HG02852 (cell line): ENCODE results near the gene TXNDC11.

Source experiments
- ATAC-seq: cut with Tn5 transposase; IDR thresholded peaks from one replicate; pipeline ENCODE4 v1.9.1; 2021; ENCODE audit warnings: mild to moderate bottlenecking, moderate library complexity; ENCODE audit not compliant: unreplicated experiment

The TXNDC11 gene

DNA sequence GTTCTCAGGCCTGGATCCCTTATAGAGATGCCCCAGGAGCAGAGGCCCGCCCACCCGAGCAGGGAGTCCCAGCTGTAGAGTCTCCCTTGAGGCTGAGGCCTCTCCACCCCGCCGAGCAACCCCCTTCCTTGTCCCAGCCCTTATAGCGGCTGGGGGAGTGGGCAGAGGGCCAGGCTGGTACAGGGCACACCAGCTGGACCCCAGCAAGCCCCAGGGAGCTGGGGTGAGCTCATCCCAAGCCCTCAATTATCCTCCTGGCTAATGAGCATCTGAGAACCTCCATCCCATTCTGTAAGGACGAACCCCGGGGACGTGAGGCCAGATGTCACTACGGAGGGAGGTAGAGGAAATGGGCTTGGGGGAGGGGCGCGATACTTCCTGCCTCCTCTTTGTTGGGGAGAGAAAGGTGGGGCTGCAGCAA lies 77.6 kb downstream of the TXNDC11 start:
- ATAC-seq = no peak

DNA sequence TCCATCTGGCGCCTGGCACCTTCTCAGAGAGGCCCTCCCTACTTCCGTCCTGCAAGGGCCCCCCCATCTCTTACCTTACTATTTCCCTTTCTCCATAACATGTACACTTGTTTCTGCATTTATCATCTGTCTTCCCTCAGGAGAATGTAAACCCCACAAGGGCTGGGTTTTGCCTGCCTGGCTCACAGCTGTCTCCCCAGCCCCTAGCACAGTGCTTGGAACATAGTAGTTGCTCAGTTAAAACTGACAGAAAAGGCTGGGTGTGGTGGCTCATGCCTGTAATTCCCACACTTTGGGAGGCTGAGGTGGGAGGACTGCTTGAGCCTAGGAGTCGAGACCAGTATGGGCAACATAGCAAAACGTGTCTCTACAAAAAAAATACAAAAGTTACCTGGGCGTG lies 80.1 kb downstream of the TXNDC11 start:
- ATAC-seq = no peak

DNA sequence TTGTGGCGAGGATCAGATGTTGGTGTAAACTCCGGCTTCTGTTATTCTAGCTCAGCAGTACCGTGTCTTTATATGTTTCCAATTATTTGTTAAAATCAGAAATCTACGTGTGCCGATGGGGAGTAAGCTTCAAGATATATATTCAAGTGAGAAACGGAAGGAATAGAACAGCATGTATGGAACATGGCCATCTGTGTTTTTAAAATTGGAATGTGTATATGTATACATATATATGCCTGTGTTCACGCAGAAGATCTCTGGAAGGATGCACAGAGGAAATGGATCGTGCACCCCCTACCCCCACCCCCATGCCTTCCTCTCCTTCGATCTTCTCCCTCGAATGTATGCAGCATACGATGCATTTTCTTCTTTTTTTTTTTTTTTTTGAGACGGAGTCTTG lies 82.1 kb downstream of the TXNDC11 start:
- ATAC-seq = no peak

DNA sequence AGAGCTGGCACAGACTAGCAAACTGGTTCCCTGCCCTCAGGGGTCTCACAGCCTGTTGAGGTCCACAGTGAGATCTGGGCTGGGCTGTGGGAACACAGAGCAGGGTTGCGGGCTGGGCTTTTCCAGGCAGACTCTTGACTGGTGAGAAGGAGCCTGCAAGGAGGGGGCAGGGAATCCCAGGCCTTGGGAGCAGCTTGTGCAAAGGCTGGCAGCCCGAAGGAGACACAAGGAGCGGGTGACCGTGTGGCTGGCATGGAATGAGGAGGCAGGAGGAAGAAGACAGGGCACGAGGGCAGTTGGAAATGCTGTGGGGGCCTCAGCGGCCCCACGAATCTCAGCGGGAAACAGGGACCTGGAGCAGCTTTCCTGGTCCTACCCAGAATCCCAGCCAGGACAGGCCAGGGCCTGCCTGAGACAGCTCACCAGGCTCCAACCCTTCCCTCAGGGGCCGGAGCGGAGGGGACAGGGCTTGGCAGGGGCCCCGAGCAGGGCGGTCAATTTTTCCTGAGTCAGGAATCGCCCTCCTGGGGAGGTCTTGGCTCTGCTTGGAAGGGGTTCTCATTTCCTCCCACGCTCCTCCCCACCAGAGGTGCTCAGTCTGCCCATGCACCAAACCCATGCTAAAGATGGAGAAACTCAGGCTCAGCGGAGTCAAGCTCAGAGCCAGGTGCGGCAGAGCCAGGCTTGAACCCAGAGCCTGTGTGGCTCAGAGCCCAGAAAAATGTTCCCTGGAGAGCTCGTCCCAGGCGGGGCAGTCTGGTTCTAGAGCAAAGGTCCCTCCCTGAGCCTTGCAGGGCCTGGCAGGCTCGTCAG lies 83.6 kb downstream of the TXNDC11 start:
- ATAC-seq = no peak

DNA sequence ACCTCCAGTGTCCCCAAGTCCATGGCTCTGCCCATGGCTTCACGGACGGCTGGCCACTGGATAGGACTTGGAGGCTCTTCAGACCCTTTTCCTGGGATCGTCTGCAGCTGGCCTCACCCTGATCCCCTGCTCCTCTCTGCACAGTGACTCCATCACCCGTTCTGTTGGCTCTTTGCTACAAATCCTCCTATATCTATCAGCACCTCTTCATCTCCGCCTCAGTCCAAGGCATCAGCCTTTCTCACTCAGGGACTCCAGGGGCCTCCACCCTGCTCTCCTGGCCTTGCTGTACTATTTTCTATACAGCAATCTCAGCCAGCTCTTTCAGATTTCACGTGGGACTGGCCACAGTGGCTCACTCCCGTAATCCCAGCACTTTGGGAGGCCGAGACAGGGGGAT lies 85.1 kb downstream of the TXNDC11 start:
- ATAC-seq = no peak

DNA sequence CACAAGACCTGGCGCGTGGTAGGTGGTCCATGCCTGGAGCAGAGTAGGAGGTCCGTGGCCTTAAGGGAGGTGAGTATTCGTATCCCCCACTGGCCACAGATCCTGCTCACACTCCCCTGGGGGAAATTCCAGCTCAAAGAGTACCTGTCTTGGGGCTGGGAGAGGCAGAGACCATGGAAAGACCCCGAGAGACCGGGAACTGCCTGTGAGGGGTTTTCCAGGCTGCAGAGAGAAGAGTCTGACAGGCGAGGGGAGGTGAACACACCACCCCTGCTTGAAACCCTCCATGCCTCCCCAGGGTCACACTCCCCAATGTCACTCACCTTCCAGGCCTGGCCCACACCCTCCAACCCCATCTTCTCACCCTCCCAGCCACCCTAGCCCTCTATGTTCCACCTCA lies 87.0 kb downstream of the TXNDC11 start:
- no peak for ATAC-seq

DNA sequence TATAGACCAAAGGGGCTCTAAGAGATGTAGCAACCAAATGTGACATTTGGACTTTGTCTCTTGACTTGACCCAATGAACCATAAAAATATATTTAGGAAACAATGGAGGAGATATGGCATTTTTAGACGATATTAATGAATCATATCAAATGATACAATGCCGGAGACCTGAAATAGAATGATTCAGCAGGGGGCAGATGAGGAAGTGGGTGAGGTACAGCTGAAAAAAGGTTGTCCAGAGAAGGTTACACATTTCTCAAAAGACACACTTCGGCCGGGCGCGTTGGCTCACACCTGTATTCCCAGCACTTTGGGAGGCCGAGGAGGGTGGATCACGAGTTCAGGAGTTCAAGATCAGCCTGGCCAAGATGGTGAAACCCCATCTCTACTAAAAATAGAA lies 90.9 kb downstream of the TXNDC11 start:
- no peak for ATAC-seq

DNA sequence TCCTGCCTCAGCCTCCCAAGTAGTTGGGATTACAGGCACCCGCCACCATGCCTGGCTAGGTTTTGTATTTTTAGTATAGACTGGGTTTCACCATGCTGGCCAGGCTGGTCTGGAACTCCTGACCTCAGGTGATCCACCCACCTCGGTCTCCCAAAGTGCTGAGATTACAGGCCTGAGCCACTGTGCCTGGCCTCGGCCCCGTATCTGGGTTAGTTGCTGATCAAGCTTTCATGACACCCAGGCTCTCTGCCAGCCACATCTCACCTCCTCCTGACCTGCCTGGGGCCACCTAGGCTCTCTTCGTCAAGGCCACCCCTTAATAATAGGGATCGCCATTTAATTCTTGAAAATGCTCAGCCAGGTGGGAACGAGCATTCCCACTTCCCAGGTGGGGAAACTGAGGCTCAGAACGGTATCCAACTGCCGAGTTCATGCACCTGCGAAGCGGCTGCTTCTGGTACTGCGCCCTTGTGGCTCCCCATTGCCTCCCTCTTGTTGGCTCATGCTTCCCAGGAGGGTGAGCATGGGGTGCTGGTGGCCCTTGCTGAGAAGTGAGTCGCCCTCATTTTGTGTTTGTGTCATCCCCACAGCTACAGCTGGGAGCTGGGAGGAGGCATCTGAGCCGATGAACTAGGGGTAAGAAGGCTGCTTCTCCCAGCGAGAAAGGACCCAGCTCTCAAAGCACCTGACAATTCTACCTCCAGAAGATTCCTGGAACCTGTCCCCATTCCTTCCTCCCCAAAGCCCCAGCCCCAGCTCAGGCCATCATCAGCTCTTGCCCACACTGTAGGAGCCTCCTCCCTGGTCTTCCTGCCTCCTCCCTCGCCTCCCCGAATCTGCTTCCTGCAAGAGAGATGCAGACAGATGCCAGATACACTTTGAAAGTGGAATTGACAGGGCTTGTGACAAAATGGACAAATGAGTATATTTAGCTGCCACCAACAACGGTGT lies 91.7 kb downstream of the TXNDC11 start:
- no peak for ATAC-seq

DNA sequence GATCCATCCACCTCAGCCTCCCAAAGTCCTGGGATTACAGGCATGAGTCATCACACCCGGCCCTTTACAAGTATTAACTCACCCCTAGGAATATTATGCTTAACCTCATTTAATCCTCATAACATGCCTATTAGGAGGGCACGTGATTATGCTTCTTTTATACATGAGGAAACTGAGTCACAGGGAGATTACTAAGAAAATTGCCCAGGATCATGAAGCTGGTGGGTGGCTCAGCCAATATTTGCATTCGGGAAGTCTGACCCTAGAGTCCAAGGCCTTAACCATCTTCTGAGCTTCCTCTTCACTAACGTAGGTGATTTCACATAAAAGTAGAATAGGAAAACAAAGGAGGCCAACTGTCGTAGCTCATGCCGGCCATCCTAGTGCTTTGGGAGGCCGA lies 93.4 kb downstream of the TXNDC11 start:
- no peak for ATAC-seq

DNA sequence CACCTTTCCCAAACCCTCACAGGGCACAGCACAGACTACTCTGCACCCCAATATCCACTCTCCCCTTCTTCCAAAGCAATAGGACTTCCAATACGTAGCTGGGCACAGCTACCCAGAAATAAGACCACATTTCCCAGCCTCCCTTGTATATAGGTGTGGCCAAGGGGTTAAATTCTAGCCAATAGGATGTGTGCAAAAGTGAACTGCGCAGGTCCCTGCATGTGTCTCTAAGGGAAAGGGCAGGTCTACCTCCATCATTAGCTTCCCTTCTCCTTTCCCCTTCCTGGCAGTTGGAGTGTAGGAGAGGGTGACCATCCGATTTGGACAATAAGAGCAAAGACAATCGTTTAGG lies 99.9 kb downstream of the TXNDC11 start:
- no peak for ATAC-seq

DNA sequence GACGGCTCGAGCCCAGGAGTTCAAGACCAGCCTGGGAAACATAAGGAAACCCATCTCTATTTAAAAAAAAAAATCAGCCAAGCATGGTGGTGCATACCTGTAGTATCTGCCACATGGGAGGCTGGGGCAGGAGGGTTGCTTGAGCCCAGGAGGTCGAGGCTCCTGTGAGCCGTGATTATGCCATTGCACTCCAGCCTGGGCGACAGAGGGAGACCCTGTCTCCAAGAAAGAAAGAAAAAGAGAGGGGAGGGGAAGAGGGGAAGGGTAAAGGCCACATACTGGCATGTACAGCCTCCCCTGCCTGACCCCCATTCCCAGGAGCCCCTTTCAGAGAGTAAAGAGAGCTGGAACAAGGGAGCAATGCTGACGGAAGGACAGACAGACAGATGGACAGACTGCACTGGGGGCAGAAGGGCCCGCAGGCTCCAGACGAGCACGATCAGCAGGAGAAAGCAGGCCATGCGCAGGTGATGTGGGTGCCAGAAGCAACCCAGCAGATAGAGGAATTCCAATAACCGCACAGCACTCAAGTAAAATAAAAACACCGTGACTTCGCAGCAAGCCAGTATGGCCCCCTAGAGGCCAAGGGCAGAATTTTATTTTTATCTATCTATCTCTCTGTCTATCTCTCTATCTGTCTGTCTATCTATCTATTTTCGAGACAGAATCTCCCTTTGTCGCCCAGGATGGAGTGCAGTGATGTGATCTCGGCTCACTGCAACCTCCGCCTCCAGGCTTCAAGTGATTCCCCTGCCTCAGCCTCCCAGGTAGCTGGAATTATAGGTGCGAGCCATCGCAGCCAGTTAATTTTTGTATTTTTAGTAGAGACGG lies 101.5 kb downstream of the TXNDC11 start:
- ATAC-seq = no peak

DNA sequence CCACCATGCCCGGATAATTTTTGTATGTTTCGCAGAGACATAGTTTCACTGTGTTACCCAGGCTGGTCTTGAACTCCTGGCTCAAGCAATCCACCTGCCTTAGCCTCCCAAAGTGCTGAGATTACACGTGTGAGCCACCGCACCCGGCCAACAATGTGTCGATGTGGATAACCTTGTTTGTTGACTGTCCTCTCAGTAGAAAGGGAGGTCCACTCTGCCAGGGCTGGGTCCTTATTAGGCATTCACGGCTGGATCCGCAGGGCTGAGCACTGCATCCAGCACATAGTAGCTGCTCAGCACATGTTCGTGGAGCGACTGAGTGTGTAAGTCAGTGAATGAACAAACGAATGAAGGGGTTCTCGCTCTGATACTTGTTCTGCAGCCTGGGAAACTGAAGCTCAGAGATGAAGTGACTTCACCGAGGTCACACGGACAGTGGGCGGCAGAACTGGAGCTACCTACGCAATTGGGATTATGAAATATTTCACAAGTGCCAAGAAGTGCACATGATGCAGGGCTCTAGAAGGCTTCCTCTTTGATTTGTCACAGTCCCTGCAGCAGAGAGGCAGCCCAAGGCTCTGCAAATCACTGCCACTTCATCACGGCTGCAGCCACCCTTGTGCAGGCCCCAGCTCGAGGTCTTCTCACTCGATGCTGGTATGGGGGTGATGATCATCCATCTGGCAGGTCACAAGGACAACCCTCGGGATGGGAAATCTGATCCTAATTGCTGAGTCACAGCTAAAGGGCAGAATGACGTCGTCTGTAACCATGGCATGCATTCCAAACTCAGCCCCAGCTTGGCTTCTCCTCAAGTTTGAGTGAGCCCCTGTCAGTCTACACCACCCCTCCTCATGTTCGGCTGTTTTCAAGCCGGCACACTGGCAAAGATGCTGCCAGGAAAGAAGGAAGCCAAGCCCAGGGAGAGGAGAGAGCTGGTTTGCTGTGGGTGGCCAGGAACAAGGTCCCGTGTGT lies 102.4 kb downstream of the TXNDC11 start:
- ATAC-seq = no peak

DNA sequence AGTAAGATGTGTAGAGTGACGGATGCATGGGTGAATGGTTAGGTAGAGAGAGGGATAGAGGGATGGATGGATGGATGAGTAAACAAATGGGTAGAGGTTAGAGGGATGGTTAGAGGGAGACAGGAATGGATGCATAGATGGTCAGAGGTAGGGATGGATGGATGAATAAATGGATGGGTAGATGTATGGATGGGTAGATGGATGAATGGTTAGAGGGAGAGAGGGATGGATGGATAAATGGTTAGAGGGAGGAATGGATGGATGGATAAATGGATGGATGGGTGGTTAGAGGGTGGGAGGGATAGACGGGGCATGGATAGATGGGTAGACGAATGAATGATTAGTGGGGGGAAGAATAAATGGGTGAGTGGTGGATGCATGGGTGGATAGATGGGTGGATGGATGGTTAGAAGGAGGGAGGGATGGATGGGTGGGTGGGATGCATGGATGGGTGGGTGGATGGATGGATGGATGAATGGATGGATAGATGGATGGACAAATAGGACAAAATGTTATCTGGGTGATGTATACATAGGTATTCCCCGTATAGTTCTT lies 103.6 kb downstream of the TXNDC11 start:
- ATAC-seq = no peak

DNA sequence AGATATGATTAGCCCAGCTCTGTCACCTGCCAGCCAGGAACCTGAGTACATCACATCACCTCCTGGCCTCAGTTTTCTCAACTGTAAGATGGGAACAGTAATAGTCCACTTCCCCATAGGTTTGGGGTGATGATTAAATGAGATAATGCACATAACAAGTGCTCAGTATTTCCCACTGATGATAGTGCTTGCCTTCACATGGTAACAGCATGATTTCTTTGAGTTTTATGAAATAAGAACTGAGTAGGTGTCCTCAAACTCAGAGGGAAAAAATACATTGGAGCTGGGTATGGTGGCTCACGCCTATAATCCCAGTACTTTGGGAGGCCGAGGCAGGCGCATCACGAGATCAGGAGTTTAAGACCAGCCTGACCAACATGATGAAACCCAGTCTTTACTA lies 104.5 kb downstream of the TXNDC11 start:
- ATAC-seq = no peak

DNA sequence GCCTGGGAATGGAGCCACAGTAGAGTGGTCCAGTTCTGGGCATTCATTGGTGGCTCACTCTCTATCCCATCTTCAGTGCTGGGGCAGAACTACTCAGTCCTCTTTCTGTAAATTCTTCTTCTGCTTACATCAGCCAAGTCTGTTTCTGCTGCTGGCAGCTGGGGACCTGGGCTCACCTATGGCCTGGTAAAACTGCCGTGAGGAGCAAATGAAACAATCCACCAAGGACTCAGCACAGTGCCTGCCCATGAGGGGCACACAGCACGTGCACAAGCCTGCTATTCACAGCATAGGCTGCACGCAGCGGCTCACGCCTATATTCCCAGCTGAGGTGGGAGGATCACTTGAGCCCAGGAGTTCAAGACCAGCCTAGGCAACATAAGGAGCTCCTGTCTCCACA lies 105.3 kb downstream of the TXNDC11 start:
- ATAC-seq = no peak

DNA sequence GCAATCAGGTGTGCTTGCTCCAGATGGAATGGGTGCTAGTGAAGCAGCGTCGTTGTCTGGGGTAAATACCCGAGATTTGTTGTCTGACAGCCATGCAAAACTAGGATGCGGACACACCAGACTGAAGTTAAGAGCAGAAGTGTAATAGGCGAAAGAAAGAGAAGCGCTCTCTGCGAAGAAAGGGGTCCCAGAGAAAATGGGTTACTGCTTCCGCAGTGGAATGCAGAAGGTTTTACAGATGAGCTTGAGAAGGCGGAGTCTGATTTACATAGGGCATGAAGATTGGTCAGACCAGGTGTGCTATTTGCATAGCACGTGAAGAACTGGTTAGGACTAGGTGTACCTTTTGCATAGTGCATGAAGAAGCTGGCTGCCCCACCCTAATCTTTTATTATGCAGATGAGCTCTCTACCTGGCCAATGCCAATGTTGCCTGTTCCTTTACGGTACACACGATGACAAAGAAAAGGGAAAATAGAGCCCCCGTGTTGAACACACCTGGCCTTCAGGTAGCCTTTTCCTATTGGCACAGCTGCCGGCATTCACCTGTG lies 106.4 kb downstream of the TXNDC11 start:
- no peak for ATAC-seq

DNA sequence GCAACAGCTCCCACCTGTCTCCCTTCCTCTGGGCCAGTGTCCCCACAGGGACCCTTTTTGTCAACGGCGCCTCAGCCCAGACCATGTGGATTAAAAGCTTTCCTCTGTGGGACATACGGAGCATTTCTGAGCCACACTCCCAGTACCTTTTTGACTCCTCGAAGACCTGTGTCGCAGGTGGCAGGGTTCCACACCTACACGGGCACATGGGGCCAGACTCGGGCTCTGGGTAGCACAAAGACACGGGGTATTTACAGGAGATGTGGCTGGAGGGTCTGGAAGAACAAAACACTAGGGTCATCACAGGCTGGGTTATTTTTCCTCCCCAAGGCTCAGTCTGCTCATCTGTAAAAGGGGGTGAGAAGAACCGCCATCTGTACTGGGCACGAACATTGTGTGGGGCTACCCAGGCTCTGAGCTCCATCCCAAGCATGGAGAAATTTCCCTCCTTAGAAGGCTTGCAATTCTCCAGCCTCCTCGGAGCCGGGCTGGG lies 106.9 kb downstream of the TXNDC11 start:
- no peak for ATAC-seq

DNA sequence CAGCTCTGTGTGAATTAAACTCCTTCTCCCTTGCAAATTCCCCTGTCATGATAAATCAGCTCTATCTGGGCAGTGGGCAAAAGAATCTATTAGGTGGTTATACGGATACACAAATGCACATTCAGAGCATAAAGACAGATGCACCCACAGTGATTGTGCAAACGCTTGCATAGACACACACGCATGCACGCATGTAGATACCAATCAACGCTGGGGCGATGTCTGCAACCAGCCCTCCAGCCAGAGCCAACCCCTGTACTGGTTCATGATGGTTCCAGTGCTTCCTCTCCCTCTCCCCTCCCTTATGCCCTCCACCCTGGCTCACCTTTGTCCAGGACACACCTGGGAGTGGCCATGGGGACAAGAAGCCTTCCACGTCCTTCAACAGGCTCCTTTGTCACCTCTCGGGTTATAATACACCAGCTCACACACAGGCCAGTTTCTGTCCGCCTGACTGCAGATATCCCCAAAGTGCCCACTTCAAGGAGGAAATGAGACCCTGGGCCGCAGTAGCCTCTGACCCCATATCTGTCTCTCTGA lies 107.5 kb downstream of the TXNDC11 start:
- ATAC-seq = no peak

DNA sequence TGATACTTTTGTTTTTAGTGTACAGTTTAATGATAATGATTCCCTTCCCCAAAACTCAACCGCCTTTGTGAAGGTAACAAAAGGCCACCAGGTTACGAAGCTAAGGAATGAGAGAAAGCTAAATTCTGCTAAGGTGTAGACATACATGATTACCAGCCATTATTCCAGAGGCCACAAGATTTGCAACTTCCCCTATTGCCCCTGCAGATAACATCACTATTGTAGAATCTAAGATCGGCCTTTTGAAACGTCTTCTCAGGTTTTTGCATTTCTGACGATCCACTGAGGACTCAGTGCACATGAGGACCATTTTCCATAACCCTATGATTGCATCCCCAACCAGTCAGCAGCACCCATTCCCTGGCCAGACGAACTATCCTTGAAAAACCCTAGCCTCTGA lies 108.3 kb downstream of the TXNDC11 start:
- no peak for ATAC-seq
